Sigmoid colon (tissue), 7 donors: ENCODE measurements around the gene RGR. TPM values are rescaled to one million over a fixed set of nuclear protein-coding genes. Genes with fewer than 3 reads are reported as not detected.

Source experiments
- DNase-seq: peaks from one replicate; pipeline ENCODE4 v3.0.0-alpha.2; 2019
- H3K27ac ChIP-seq, 4 donors: fragments of 200-600 bp; sonication (generic); one replicate each; pipeline ENCODE4 v1.5.1; 2016 to 2019; ENCODE audit warnings: mild to moderate bottlenecking in 1 of 4
- H3K27me3 ChIP-seq, 3 donors: fragments of 200-600 bp; sonication (generic); one replicate each; pipeline ENCODE4 v1.5.1; 2019; ENCODE audit warnings: mild to moderate bottlenecking in 1 of 3
- H3K36me3 ChIP-seq, 4 donors: fragments of 200-600 bp; sonication (generic); one replicate each; pipeline ENCODE4 v1.5.1; 2016 to 2019
- H3K4me1 ChIP-seq, 4 donors: fragments of 200-600 bp; sonication (generic); one replicate each; pipeline ENCODE4 v1.5.1; 2017 to 2019
- H3K4me3 ChIP-seq, 4 donors: fragments of 200-600 bp; sonication (generic); one replicate each; pipeline ENCODE4 v1.5.1; 2017 to 2019; ENCODE audit warnings: mild to moderate bottlenecking in 2 of 4, moderate library complexity in 1 of 4
- H3K9me3 ChIP-seq, 4 donors: fragments of 200-600 bp in 3 of 4; sonication (generic) in 3 of 4; one replicate each; pipeline versions ENCODE4 v1.5.1 to v1.6.1; 2013 to 2019
- EP300 ChIP-seq, 4 donors: sonication (generic); formaldehyde crosslinking; IDR thresholded peaks; one replicate each; pipeline ENCODE4 v1.6.1; 2017; ENCODE audit warnings: antibody characterized with exemption in 4 of 4
- POLR2A ChIP-seq, 2 donors: fragments of 450-650 bp; IDR thresholded peaks; one replicate each; pipeline ENCODE4 v1.6.1; 2016; ENCODE audit warnings: antibody characterized with exemption in 2 of 2, mild to moderate bottlenecking in 2 of 2, moderate library complexity in 2 of 2
- POLR2AphosphoS5 ChIP-seq, 4 donors: sonication (generic); formaldehyde crosslinking; IDR thresholded peaks; one replicate each; pipeline ENCODE4 v1.6.1; 2017; ENCODE audit warnings: antibody characterized with exemption in 4 of 4
- WGBS, 2 donors: extraction: QIAGEN DNeasy Blood & Tissue Kit; methylation state at CpG; one replicate each; pipeline ENCODE4 v1.1.7; 2013; 5-methylcytosine and 5-hydroxymethylcytosine counted together
- intact Hi-C: fragments of 100-400 bp; cut with DNase I; formaldehyde crosslinking; loops from one replicate; pipeline ENCODE4 v1.15.1; 2023
- polyA plus RNA-seq, 3 donors: library from polyadenylated mRNA; stranded (reverse); fragments of 200-250 nt; gene quantifications; one replicate each; pipeline ENCODE4 v1.2.3, GENCODE V29; 2013
- total RNA-seq, 4 donors: library from RNA; depleted of rRNA; stranded (reverse); fragments of >200 nt; gene quantifications; one replicate each; pipeline ENCODE4 v1.1.0, GENCODE V29; 2016
- TF ChIP-seq, protein P1 (sequence below), 4 experiments: fragments of 450-650 bp in 3 of 4; fragments of 200-600 bp in 1 of 4; IDR thresholded peaks; one replicate each; pipeline ENCODE4 v1.5.1; 2016 to 2019; ENCODE audit warnings: antibody characterized with exemption in 4 of 4, mild to moderate bottlenecking in 3 of 4, moderate library complexity in 2 of 4
- donor health status: healthy with polysubstance abuse.
- donor health status: Bipolar disorder and iron deficiency.
- donor health status: healthy.

RGR gene
- total and polyA plus RNA-seq, 7 donors, result 0.82 to 3.6 (median 1.4) TPM; not detected in 4

DNA sequence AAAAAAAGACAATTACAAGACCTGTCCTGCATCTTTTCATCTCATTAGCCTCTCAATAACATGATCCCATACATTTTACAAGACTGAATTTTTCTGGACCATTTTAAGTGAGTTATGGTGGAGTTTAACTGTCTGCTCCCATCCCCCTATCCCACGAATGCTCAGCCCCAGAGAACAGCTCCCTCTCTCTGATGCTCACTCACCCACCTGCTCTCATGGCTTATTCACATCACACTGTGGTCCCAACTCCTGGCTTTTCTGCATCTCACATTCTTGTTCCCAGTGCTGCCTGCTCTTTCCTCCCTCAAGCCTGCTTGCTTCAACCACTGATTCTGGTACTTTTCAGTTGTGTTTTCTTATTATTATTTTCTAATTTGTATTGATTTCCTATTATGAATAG lies 63.2 kb downstream of the RGR start:
- Histone ChIP-seq H3K36me3 (no peaks in the 10 kb centered on the region), H3K9me3 (no peaks in the 10 kb centered on the region), H3K4me3 (no peak overlapping the region), H3K27me3 (no peaks in the 10 kb centered on the region), H3K4me1 (no peaks in the 10 kb centered on the region), H3K27ac (no peak overlapping the region)
- DNase-seq, result no peak
- intact Hi-C loops, result no loop called here
- no peak for TF ChIP-seq POLR2AphosphoS5 (IDR thresholded peaks at IDR 0.05)
- 54 to 63% methylated on average over 1 of the region's 1 CpG for WGBS, 2 donors

DNA sequence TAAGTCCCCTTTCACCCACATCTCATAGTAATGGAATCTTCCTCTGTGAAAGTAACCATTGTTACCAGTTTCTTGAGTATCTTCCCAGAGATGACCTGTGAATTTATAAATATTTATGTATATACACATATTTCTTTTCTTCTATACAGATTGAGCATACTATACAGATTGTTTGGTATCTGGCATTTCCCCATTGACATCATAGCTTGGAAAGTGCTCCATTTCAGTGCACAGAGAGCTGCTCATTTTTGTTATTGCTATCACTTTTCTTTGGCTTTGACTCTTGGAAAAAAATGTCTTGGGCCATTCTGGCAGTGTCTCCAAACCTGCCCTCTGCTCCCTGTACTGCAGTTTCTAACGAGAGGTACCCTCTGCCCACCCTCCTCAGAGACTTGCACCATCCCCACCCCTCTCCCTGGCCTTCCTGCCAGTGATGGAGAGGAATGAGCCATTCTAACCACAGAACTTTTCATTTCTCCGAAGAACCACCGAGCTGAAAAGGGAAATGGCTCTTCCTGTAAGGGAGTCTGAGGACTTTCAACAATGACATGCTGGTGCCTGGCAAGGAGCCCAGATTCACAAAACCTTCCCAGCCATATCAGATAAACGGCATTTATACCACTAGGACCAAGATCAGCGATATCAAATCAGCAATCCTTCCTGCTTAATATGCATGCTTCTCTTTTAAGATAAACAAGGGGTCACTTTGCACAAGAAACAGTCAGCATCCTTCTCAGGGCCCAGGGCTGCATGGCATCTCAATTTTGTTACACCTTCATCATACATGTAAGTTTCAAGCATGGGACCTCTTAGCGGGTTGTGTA lies 63.8 kb downstream of the RGR start:
- 11 to 17% methylated on average over 6 of the region's 6 CpGs for WGBS, 2 donors
- H3K4me3 ChIP-seq, result no peak overlapping the region
- TF ChIP-seq, protein P1, sequence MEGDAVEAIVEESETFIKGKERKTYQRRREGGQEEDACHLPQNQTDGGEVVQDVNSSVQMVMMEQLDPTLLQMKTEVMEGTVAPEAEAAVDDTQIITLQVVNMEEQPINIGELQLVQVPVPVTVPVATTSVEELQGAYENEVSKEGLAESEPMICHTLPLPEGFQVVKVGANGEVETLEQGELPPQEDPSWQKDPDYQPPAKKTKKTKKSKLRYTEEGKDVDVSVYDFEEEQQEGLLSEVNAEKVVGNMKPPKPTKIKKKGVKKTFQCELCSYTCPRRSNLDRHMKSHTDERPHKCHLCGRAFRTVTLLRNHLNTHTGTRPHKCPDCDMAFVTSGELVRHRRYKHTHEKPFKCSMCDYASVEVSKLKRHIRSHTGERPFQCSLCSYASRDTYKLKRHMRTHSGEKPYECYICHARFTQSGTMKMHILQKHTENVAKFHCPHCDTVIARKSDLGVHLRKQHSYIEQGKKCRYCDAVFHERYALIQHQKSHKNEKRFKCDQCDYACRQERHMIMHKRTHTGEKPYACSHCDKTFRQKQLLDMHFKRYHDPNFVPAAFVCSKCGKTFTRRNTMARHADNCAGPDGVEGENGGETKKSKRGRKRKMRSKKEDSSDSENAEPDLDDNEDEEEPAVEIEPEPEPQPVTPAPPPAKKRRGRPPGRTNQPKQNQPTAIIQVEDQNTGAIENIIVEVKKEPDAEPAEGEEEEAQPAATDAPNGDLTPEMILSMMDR (IDR thresholded peaks at IDR 0.05), result no peak
- TF ChIP-seq POLR2AphosphoS5 (IDR thresholded peaks at IDR 0.05) (no peak), EP300 (IDR thresholded peaks at IDR 0.05) (no peak), POLR2A (IDR thresholded peaks at IDR 0.05) (no peak)
- no peaks in the 10 kb centered on the region for H3K9me3 ChIP-seq
- H3K27ac ChIP-seq, result no peak overlapping the region
- no peaks in the 10 kb centered on the region for H3K4me1 ChIP-seq
- no peaks in the 10 kb centered on the region for H3K36me3 ChIP-seq
- H3K27me3 ChIP-seq, result no peaks in the 10 kb centered on the region
- no peak for DNase-seq
- intact Hi-C loops, result no loop called here

Other genes with a start within 250 kb of the RGR start
- 100 to 1,000 TPM; 140 to 212 (median 186) TPM for gene GHITM, start 105.5 kb upstream of the RGR start, total RNA-seq
- 100 to 1,000 TPM; 277 to 618 (median 342) TPM for gene GHITM, start 105.5 kb upstream of the RGR start, polyA plus RNA-seq
- not detected for gene GPR15LG, start 71.3 kb upstream of the RGR start, total RNA-seq
- 100 to 1,000 TPM; 293 to 652 (median 324) TPM for gene GPR15LG, start 71.3 kb upstream of the RGR start, polyA plus RNA-seq
- 1 to 10 TPM in 1 of 4 donors, under 1 TPM in 3; 0.27 to 3.0 (median 0.34) TPM for gene CDHR1, start 50.5 kb upstream of the RGR start, total RNA-seq
- gene CDHR1, start 50.5 kb upstream of the RGR start, polyA plus RNA-seq, result 10 to 100 TPM in 1 of 3 donors, 1 to 10 TPM in 2; 2.4 to 26.6 (median 6.2) TPM
- not detected for gene LRIT2, start 19.5 kb upstream of the RGR start, total RNA-seq
- under 1 TPM in 1 of 3 donors, not detected in 2; 0.03 TPM for gene LRIT2, start 19.5 kb upstream of the RGR start, polyA plus RNA-seq
- gene LRIT1, start 3.5 kb upstream of the RGR start, total RNA-seq, result not detected
- gene LRIT1, start 3.5 kb upstream of the RGR start, polyA plus RNA-seq, result not detected
- gene CCSER2, start 83.5 kb downstream of the RGR start, total RNA-seq, result 100 to 1,000 TPM in 1 of 4 donors, 10 to 100 TPM in 3; 83.2 to 101 (median 91.2) TPM
- gene CCSER2, start 83.5 kb downstream of the RGR start, polyA plus RNA-seq, result 10 to 100 TPM; 10.2 to 11.5 (median 10.4) TPM